Endothelial cell of umbilical vein (primary cell): ENCODE results near the gene PRKCI.

Source experiments
- CTCF ChIP-seq, 2 donors: IDR thresholded peaks; 1 replicate in 1 of 2; 2 replicates in 1 of 2; pipeline ENCODE4 v1.5.1; 2011; ENCODE audit warnings: low read length in 2 of 2, mild to moderate bottlenecking in 2 of 2, moderate library complexity in 2 of 2, control low read depth in 1 of 2, inconsistent platforms in 1 of 2, low read depth in 1 of 2; ENCODE audit not compliant: insufficient read depth in 1 of 2; ENCODE audit errors: extremely low read depth in 1 of 2
- EZH2 ChIP-seq: IDR thresholded peaks from 2 replicates; pipeline ENCODE4 v1.6.1; 2012; ENCODE audit warnings: borderline replicate concordance, low read depth, mild to moderate bottlenecking, moderate library complexity, low read length, inconsistent platforms; ENCODE audit not compliant: severe bottlenecking
- POLR2A ChIP-seq: IDR thresholded peaks from 2 replicates; pipeline ENCODE4 v1.6.1; 2012; ENCODE audit warnings: low read depth, mild to moderate bottlenecking, control low read depth, low read length

DNA sequence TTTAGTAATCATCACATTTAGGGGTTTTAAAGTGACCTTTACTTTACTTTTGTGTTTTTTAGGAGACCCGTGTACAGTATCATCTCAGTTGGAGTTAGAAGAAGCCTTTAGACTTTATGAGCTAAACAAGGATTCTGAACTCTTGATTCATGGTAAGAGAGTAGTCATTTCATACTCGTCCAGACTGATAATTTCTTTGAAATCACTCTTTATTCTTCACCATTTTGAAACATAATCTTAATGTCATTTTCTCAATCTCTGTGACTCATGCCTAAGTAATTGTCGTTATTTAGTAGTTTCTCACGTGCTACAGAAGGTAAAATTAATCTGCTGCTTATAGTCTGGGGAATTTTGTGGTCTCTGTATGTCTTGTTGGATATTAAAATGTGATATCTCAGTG, 37.7 kb downstream of the PRKCI start:
- no peak for TF ChIP-seq POLR2A
- TF ChIP-seq EZH2 = no peak
- no peak for TF ChIP-seq CTCF (IDR thresholded peaks at IDR 0.05; ENCODE audit: extremely low read depth in 1 of 2, insufficient read depth in 1 of 2, low read depth in 1 of 2, low read length in 2 of 2)
